ENCODE data around the gene OBSL1.
A peak's percentile ranks its signal among the peaks of the same experiment; 100 is the strongest.

Gene OBSL1

GRCh38 chr2:219530048-219530963, 41.0 kb downstream of the OBSL1 start:
- peak; percentile 91 for DNase-seq

GRCh38 chr2:219527472-219527871, 43.9 kb downstream of the OBSL1 start:
- no peak for DNase-seq

- no peak for DNase-seq
Observed at GRCh38 chr2:219527076-219527394, 44.3 kb downstream of the OBSL1 start.

GRCh38 chr2:219526320-219527075, 44.8 kb downstream of the OBSL1 start:
- no peak for DNase-seq

- peak; percentile 46 for DNase-seq
Observed at GRCh38 chr2:219525533-219526232, 45.7 kb downstream of the OBSL1 start.

GRCh38 chr2:219524817-219525216, 46.5 kb downstream of the OBSL1 start:
- DNase-seq, result no peak

- DNase-seq, result no peak
Observed at GRCh38 chr2:219523031-219523671, 48.2 kb downstream of the OBSL1 start.

GRCh38 chr2:219522111-219523030, 49.0 kb downstream of the OBSL1 start:
- DNase-seq, result peak; percentile 59

DNA sequence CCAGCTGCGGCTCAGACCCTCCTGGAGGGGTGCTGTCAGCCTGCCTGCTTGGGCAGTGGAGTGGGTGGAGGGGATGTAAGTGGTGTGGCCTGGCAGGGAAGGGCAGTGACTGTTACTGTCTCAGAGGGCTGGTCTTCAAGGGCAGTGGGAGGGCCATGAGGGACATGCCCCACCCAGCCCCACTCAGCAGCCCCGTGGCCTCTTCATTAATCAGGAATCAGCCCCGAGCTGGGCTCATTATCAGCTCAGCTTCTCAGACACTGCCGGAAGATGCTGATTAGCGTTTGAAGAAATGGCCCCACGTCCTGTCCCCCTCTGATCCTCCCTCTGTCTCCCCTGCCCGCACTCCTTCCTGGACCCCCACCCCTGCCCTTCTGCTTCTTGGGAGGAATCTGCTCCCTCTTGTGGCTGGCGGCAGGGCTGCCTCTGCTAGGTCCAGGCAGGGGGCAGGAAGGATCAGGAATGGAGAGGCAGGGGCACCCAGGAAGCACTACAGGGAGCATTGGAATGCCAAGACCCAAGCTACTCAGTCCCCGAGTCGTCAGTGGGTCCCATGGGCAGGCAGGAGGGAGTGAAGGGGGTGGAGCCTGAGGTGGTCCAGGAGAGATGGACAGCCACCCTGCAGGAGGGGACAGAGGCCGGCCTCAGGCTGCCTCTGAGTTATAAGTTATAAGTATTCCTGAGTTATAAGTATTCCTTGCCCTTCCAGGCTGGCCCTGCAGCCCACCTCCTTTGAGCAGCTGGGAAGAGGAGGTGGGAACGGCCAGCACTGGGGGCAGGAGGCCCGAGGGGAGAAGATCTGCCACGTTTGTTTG, 50.1 kb downstream of the OBSL1 start:
- DNase-seq, result peak; percentile 35

DNA sequence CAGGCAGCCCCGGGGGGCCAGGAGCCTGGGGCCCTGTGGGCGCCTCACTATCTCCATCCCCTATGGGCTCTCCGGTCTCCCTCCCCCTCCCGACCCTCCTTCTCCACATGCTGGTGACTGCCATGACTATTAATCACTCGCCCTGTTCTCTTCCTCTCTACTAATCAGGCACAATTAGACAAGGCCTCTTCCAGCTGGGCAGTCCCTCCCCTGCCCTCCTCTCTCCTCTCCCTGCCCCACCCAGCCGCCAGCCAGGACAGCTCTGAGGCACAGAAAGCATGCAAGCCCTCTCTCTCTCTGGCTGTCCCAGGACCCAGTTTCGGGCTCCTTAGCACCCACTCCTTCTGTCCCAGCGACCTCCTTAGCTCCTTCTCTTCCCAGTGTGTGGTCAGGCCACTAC, 51.3 kb downstream of the OBSL1 start:
- DNase-seq, result no peak

DNA sequence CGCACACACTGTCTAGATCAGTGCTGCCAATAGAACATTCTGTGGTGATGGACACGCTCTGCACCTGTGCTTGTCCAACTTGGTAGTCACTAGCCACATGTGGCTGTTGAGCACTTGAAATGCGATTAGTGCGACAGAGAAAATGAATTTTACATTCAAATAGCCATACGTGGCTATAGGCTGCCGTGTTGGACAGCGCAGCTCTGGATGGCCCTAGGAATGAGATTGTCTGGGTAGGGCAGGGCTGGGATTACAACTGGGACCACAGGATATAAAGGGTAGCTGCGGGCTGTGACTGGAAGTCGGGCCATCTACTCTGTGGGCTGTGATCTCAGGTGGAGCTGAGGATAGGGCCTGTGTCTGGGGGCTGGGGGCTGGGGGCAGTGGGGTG, 51.8 kb downstream of the OBSL1 start:
- DNase-seq, result no peak

DNA sequence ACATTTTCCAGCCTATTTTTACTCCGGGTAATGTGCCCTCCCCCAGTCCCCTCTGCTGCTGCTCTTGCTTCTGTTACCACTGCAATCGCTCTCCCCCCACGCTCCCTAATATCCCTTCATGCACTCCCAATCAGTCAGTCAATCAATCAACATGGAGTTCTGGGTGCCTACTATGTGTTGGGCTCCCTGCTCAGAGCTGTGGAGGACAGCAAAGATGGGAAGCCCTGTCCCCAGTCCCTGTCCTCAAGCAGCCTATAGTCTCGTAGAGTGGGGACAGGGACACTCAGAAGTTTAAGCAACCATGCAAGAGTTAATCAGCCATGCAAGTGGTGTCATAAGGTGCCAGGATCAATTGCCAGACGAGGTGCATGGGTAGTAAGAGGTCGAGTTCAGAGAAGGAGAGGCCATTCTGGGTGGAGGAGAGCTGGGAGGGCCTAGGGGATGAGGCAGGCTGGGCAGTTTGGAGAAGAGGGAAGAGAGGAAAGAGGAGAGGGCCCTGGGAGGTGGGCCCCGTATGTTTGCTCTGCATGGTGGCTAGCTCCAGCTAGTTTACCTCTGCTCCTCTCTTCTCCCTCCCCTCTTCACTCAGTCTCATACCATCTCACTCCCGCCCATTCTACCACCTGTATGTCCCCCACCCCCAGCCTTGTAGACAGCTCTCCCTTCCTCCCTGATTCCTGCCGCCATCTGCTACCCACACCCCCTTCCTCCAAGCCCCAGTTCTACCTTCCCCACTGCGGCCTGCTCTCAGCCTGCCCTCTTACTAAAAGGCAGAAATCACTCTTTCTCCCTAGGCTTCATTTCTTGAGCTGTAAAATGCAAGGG, 53.2 kb downstream of the OBSL1 start:
- no peak for DNase-seq

- no peak for DNase-seq
Observed at GRCh38 chr2:219516888-219517287, 54.5 kb downstream of the OBSL1 start.

GRCh38 chr2:219515874-219516629, 55.3 kb downstream of the OBSL1 start:
- no peak for DNase-seq

GRCh38 chr2:219514836-219515235, 56.5 kb downstream of the OBSL1 start:
- DNase-seq, result no peak

DNA sequence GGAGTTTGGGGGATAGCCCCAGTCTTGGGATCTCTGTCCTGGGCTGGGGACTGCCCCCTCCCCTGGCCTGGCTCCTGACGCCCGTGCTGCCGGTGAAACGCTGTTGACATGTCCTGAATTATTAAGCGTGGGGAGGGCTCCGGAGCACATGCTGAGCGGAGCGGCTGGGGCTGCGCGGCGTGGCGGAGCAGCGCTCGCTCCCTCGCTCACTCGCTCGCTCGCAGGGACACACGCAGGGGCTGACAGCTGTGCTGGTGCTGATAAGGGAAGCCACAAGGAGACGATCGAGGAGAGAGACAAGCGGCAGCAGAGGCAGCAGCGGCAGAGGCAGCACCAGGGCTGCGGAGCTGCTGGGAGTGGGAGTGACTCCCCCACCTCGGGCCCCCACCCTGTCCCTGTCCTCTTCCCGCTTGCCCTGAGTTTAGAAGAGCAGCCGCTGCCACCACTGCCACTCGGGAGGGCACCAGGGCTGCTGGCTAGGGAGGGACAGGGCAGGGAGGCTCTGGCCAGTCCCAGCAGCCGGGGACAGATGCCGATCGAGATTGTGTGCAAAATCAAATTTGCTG, 57.1 kb downstream of the OBSL1 start, which contains the start of gene ASIC4:
Gene ASIC4 (plus strand): TSS at position 287 of the 566 bp plus-strand sequence. CDS start 243 bp downstream, at position 530.
- DNase-seq, result no peak

DNA sequence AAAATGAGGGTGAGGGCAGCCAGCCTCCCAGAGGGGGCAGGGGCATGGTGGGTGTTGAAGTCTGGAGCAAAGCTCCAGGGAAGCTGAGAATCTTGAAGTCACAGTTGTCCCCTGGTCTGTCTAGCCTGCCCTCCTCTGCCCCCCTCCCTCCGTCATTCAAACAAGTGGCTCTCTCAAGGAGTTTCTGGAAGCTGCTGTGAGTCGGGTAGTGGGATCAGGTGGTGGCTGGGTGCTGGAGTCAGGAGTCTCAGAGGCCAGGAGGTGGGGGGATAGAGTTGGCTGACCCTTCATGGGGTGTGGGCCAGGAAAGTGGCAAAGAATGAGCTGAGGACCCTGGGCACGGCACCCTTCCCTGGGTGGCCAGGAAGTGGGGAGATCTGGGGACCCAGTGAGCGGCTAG, 57.6 kb downstream of the OBSL1 start:
- no peak for DNase-seq

GRCh38 chr2:219512524-219513216, 58.7 kb downstream of the OBSL1 start:
- no peak for DNase-seq
